Gastrocnemius medialis (tissue), 4 donors: Measurements from ENCODE around the gene KAZN.

ENCODE experiments used
- CTCF ChIP-seq, 5 experiments: fragments of 450-650 bp in 3 of 5; fragments of 200-600 bp in 2 of 5; sonication (generic) in 2 of 5; IDR thresholded peaks in 4 of 5; conservative IDR thresholded peaks in 1 of 5; 1 replicate in 4 of 5; 2 replicates in 1 of 5; pipeline ENCODE4 v1.5.1; 2016 to 2019; ENCODE audit warnings: antibody characterized with exemption in 5 of 5, mild to moderate bottlenecking in 3 of 5, moderate library complexity in 3 of 5
- POLR2A ChIP-seq, 2 donors: fragments of 450-650 bp; IDR thresholded peaks; one replicate each; pipeline ENCODE4 v1.6.1; 2017; ENCODE audit warnings: antibody characterized with exemption in 2 of 2, mild to moderate bottlenecking in 2 of 2, moderate library complexity in 2 of 2

GRCh38 chr1:14939527-14940284, 341.2 kb downstream of the KAZN start:
- TF ChIP-seq POLR2A (IDR thresholded peaks at IDR 0.05): no peak
- TF ChIP-seq CTCF (IDR thresholded peaks at IDR 0.05 in 4 of 5, conservative IDR thresholded peaks at IDR 0.05 in 1 of 5): no peak
